ENCODE results near the gene GNS. TPM values are rescaled to one million over a fixed set of nuclear protein-coding genes. Genes with fewer than 3 reads are reported as not detected.

Gene GNS
- total and polyA plus RNA-seq, 10 of the 15 experiments (the other 5 are each of a cell fraction or from before 2014, with no cell fraction given), result 4.1 to 33.8 (median 19.1) TPM

DNA sequence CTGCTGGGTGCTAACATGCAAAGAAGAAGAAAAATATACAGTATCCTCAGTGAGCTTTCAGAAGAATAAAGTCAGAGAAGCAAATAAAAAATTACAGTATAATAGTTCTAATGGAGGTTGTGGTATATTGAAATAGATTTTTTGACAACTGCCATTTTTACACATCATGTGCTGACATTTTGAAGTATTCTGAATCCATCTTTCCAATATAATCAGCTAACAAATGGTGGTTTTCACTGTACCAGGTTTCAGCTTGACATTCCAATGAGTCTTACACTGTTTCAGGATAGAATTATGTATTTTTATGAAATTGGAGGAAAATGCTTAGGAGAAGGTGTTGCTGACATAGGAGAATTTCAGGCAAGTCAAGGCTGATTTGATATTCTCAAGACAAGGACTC is 39.0 kb upstream of the GNS start:
- no TSS peak for BruUV-seq (replicated peaks)
- intact Hi-C loops (cut with micrococcal nuclease; ENCODE audit: unreplicated experiment), result loop anchor here (2.0 kb wide), 1 partner anchor 435 kb away; no protein-coding TSS in a partner anchor
- TF ChIP-seq NRF1 (conservative IDR thresholded peaks at IDR 0.05; ENCODE audit: low read depth, low read length) (no peak), NFIC (IDR thresholded peaks at IDR 0.05; ENCODE audit: low read depth, low read length) (no peak), GABPA (IDR thresholded peaks at IDR 0.05; ENCODE audit: low read depth) (no peak), KAT2A (conservative IDR thresholded peaks at IDR 0.05; ENCODE audit: control insufficient read depth, low read depth, low read length) (no peak), IRF4 (IDR thresholded peaks at IDR 0.05; ENCODE audit: low read depth, low read length) (no peak), DPF2 (IDR thresholded peaks at IDR 0.05) (no peak), YBX1 (IDR thresholded peaks at IDR 0.05) (no peak), GATAD2B (conservative IDR thresholded peaks at IDR 0.05; ENCODE audit: low read depth) (no peak)
- TF ChIP-seq, protein P1, sequence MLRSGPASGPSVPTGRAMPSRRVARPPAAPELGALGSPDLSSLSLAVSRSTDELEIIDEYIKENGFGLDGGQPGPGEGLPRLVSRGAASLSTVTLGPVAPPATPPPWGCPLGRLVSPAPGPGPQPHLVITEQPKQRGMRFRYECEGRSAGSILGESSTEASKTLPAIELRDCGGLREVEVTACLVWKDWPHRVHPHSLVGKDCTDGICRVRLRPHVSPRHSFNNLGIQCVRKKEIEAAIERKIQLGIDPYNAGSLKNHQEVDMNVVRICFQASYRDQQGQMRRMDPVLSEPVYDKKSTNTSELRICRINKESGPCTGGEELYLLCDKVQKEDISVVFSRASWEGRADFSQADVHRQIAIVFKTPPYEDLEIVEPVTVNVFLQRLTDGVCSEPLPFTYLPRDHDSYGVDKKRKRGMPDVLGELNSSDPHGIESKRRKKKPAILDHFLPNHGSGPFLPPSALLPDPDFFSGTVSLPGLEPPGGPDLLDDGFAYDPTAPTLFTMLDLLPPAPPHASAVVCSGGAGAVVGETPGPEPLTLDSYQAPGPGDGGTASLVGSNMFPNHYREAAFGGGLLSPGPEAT (IDR thresholded peaks at IDR 0.05; ENCODE audit: low read depth), result no peak
- ATAC-seq (no peak), DNase-seq (ENCODE audit: low read depth, low spot score) (no peak), FAIRE-seq (no peak)
- no peaks in the 10 kb centered on the region for H3K79me2 ChIP-seq (ENCODE audit: control insufficient read depth, insufficient read depth, low read length)
- in situ Hi-C loops (cut with MboI), result loop anchor here (5.0 to 10.0 kb wide), 2 partner anchors 324 to 437 kb away; partner anchors contain the start of gene WIF1
- ChIA-PET POLR2A (interaction anchor here (0.6 to 1.1 kb wide), 6 partner anchors 8 to 367 kb away, joined by 3 to 6 read pairs (median 3); no protein-coding TSS in a partner anchor), RAD21 (ENCODE audit: unreplicated experiment) (interaction anchor here (0.9 to 4.0 kb wide), 7 partner anchors 17 to 375 kb away, joined by 3 to 32 read pairs (median 5); no protein-coding TSS in a partner anchor), SMC1A (ENCODE audit: uncharacterized antibody, unreplicated experiment) (interaction anchor here (0.6 to 8.8 kb wide), 13 partner anchors 78 to 1236 kb away, joined by 3 to 130 read pairs (median 6); partner anchors contain the start of genes LEMD3 and WIF1), CTCF (interaction anchor here (0.7 to 5.2 kb wide), 17 partner anchors 9 to 436 kb away, joined by 3 to 72 read pairs (median 6); partner anchors contain the start of gene GNS)
- H3K9ac ChIP-seq (ENCODE audit: control insufficient read depth, insufficient read depth, low read length), result no peak overlapping the region
- H3K4me1 ChIP-seq (ENCODE audit: control insufficient read depth, insufficient read depth, low read length), result peaks cover 19% of the 10 kb centered on the region
- no peak overlapping the region for H3K4me3 ChIP-seq
- no peak overlapping the region for H2AFZ ChIP-seq (ENCODE audit: control insufficient read depth, low read depth, low read length)
- H3K27ac ChIP-seq (ENCODE audit: control insufficient read depth, insufficient read depth), result no peak overlapping the region
- no peaks in the 10 kb centered on the region for H3K36me3 ChIP-seq (ENCODE audit: control insufficient read depth in 2 of 2, insufficient read depth in 2 of 2, low read length in 1 of 2)
- no peak overlapping the region for H3K4me2 ChIP-seq (ENCODE audit: control insufficient read depth, insufficient read depth)
- no peaks in the 10 kb centered on the region for H4K20me1 ChIP-seq (ENCODE audit: control insufficient read depth, insufficient read depth)
- no peaks in the 10 kb centered on the region for H3K9me3 ChIP-seq (replicated peaks; ENCODE audit: control insufficient read depth, insufficient read depth, low read length)
- no peaks in the 10 kb centered on the region for H3K27me3 ChIP-seq (replicated peaks in 1 of 2; ENCODE audit: control insufficient read depth in 2 of 2, insufficient read depth in 2 of 2, low read length in 1 of 2)

Measured in GM12878 (cell line).